ENCODE measurements around the gene SPRN. TPM values are rescaled to one million over a fixed set of nuclear protein-coding genes. Genes with fewer than 3 reads are reported as not detected.
A peak's percentile ranks its signal among the peaks of the same experiment; 100 is the strongest.

Gene SPRN
- total RNA-seq, 1 donor from 2014 or later = 2.0 TPM

- Mint-ChIP-seq H3K36me3 (ENCODE audit: unreplicated experiment) (peaks cover 75% of the 10 kb centered on the region), H3K4me3 (ENCODE audit: unreplicated experiment) (no peak overlapping the region), H3K27ac (ENCODE audit: unreplicated experiment) (no peak overlapping the region), H3K27me3 (ENCODE audit: unreplicated experiment) (peaks cover 12% of the 10 kb centered on the region), H3K9me3 (ENCODE audit: unreplicated experiment) (peaks cover 32% of the 10 kb centered on the region), H3K4me1 (ENCODE audit: low read depth, unreplicated experiment) (no peaks in the 10 kb centered on the region)
- no peak for TF ChIP-seq CTCF (IDR thresholded peaks at IDR 0.05; ENCODE audit: partially characterized antibody, unreplicated experiment)
- no peak for DNase-seq
Observed at GRCh38 chr10:133411523-133412380, 12.7 kb downstream of the SPRN start.

GRCh38 chr10:133405844-133406527 is 18.4 kb downstream of the SPRN start:
- peaks cover 7% of the 10 kb centered on the region for H3K27me3 Mint-ChIP-seq (ENCODE audit: unreplicated experiment)
- no peak for DNase-seq
- TF ChIP-seq CTCF (IDR thresholded peaks at IDR 0.05; ENCODE audit: partially characterized antibody, unreplicated experiment) = no peak
- H3K4me3 Mint-ChIP-seq (ENCODE audit: unreplicated experiment) = no peak overlapping the region
- peaks cover 49% of the 10 kb centered on the region for H3K36me3 Mint-ChIP-seq (ENCODE audit: unreplicated experiment)
- no peaks in the 10 kb centered on the region for H3K4me1 Mint-ChIP-seq (ENCODE audit: low read depth, unreplicated experiment)
- H3K27ac Mint-ChIP-seq (ENCODE audit: unreplicated experiment) = no peak overlapping the region
- peaks cover 2% of the 10 kb centered on the region for H3K9me3 Mint-ChIP-seq (ENCODE audit: unreplicated experiment)

GRCh38 chr10:133405272-133405671 is 19.2 kb downstream of the SPRN start:
- Mint-ChIP-seq H3K27ac (ENCODE audit: unreplicated experiment) (no peak overlapping the region), H3K4me1 (ENCODE audit: low read depth, unreplicated experiment) (no peaks in the 10 kb centered on the region), H3K36me3 (ENCODE audit: unreplicated experiment) (peaks cover 42% of the 10 kb centered on the region), H3K27me3 (ENCODE audit: unreplicated experiment) (peaks cover 7% of the 10 kb centered on the region), H3K4me3 (ENCODE audit: unreplicated experiment) (no peak overlapping the region), H3K9me3 (ENCODE audit: unreplicated experiment) (peaks cover under 1% of the 10 kb centered on the region)
- TF ChIP-seq CTCF (IDR thresholded peaks at IDR 0.05; ENCODE audit: partially characterized antibody, unreplicated experiment) = no peak
- no peak for DNase-seq

GRCh38 chr10:133403784-133404183 is 20.6 kb downstream of the SPRN start:
- no peak overlapping the region for H3K4me3 Mint-ChIP-seq (ENCODE audit: unreplicated experiment)
- no peaks in the 10 kb centered on the region for H3K4me1 Mint-ChIP-seq (ENCODE audit: low read depth, unreplicated experiment)
- DNase-seq = no peak
- H3K36me3 Mint-ChIP-seq (ENCODE audit: unreplicated experiment) = peaks cover 28% of the 10 kb centered on the region
- no peaks in the 10 kb centered on the region for H3K9me3 Mint-ChIP-seq (ENCODE audit: unreplicated experiment)
- no peak for TF ChIP-seq CTCF (IDR thresholded peaks at IDR 0.05; ENCODE audit: partially characterized antibody, unreplicated experiment)
- peak overlapping the region; percentile 46 for H3K27ac Mint-ChIP-seq (ENCODE audit: unreplicated experiment)
- peaks cover 5% of the 10 kb centered on the region for H3K27me3 Mint-ChIP-seq (ENCODE audit: unreplicated experiment)

- Mint-ChIP-seq H3K27ac (ENCODE audit: unreplicated experiment) (peak overlapping the region; percentile 46), H3K4me3 (ENCODE audit: unreplicated experiment) (no peak overlapping the region), H3K9me3 (ENCODE audit: unreplicated experiment) (no peaks in the 10 kb centered on the region), H3K27me3 (ENCODE audit: unreplicated experiment) (peaks cover 3% of the 10 kb centered on the region), H3K36me3 (ENCODE audit: unreplicated experiment) (peaks cover 24% of the 10 kb centered on the region), H3K4me1 (ENCODE audit: low read depth, unreplicated experiment) (no peaks in the 10 kb centered on the region)
- no peak for TF ChIP-seq CTCF (IDR thresholded peaks at IDR 0.05; ENCODE audit: partially characterized antibody, unreplicated experiment)
- no peak for DNase-seq
Observed at GRCh38 chr10:133403359-133403758, 21.1 kb downstream of the SPRN start.
